Sigmoid colon (tissue), 7 donors: ENCODE results near the gene TMC1. TPM values are rescaled to one million over a fixed set of nuclear protein-coding genes. Genes with fewer than 3 reads are reported as not detected.

Experiments
- DNase-seq: peaks from one replicate; pipeline ENCODE4 v3.0.0-alpha.2; 2019
- H3K27ac ChIP-seq, 4 donors: fragments of 200-600 bp; sonication (generic); one replicate each; pipeline ENCODE4 v1.5.1; 2016 to 2019; ENCODE audit warnings: mild to moderate bottlenecking in 1 of 4
- H3K27me3 ChIP-seq, 3 donors: fragments of 200-600 bp; sonication (generic); one replicate each; pipeline ENCODE4 v1.5.1; 2019; ENCODE audit warnings: mild to moderate bottlenecking in 1 of 3
- H3K36me3 ChIP-seq, 4 donors: fragments of 200-600 bp; sonication (generic); one replicate each; pipeline ENCODE4 v1.5.1; 2016 to 2019
- H3K4me1 ChIP-seq, 4 donors: fragments of 200-600 bp; sonication (generic); one replicate each; pipeline ENCODE4 v1.5.1; 2017 to 2019
- H3K4me3 ChIP-seq, 4 donors: fragments of 200-600 bp; sonication (generic); one replicate each; pipeline ENCODE4 v1.5.1; 2017 to 2019; ENCODE audit warnings: mild to moderate bottlenecking in 2 of 4, moderate library complexity in 1 of 4
- H3K9me3 ChIP-seq, 4 donors: fragments of 200-600 bp in 3 of 4; sonication (generic) in 3 of 4; one replicate each; pipeline versions ENCODE4 v1.5.1 to v1.6.1; 2013 to 2019
- EP300 ChIP-seq, 4 donors: sonication (generic); formaldehyde crosslinking; IDR thresholded peaks; one replicate each; pipeline ENCODE4 v1.6.1; 2017; ENCODE audit warnings: antibody characterized with exemption in 4 of 4
- POLR2A ChIP-seq, 2 donors: fragments of 450-650 bp; IDR thresholded peaks; one replicate each; pipeline ENCODE4 v1.6.1; 2016; ENCODE audit warnings: antibody characterized with exemption in 2 of 2, mild to moderate bottlenecking in 2 of 2, moderate library complexity in 2 of 2
- POLR2AphosphoS5 ChIP-seq, 4 donors: sonication (generic); formaldehyde crosslinking; IDR thresholded peaks; one replicate each; pipeline ENCODE4 v1.6.1; 2017; ENCODE audit warnings: antibody characterized with exemption in 4 of 4
- WGBS, 2 donors: extraction: QIAGEN DNeasy Blood & Tissue Kit; methylation state at CpG; one replicate each; pipeline ENCODE4 v1.1.7; 2013; 5-methylcytosine and 5-hydroxymethylcytosine counted together
- intact Hi-C: fragments of 100-400 bp; cut with DNase I; formaldehyde crosslinking; loops from one replicate; pipeline ENCODE4 v1.15.1; 2023
- polyA plus RNA-seq, 3 donors: library from polyadenylated mRNA; stranded (reverse); fragments of 200-250 nt; gene quantifications; one replicate each; pipeline ENCODE4 v1.2.3, GENCODE V29; 2013
- total RNA-seq, 4 donors: library from RNA; depleted of rRNA; stranded (reverse); fragments of >200 nt; gene quantifications; one replicate each; pipeline ENCODE4 v1.1.0, GENCODE V29; 2016
- TF ChIP-seq, protein P1 (sequence below), 4 experiments: fragments of 450-650 bp in 3 of 4; fragments of 200-600 bp in 1 of 4; IDR thresholded peaks; one replicate each; pipeline ENCODE4 v1.5.1; 2016 to 2019; ENCODE audit warnings: antibody characterized with exemption in 4 of 4, mild to moderate bottlenecking in 3 of 4, moderate library complexity in 2 of 4
- donor health status: healthy with polysubstance abuse.
- donor health status: Bipolar disorder and iron deficiency.
- donor health status: healthy.

TMC1 gene
- total and polyA plus RNA-seq, 7 donors = under 0.01 to 1.5 (median 0.51) TPM; not detected in 4

GRCh38 chr9:72786948-72787347 is 265.5 kb downstream of the TMC1 start:
- no peaks in the 10 kb centered on the region for H3K36me3 ChIP-seq
- no peak overlapping the region for H3K4me3 ChIP-seq
- intact Hi-C loops = no loop called here
- H3K27ac ChIP-seq = no peak overlapping the region
- no peaks in the 10 kb centered on the region for H3K9me3 ChIP-seq
- DNase-seq = no peak
- TF ChIP-seq, protein P1, sequence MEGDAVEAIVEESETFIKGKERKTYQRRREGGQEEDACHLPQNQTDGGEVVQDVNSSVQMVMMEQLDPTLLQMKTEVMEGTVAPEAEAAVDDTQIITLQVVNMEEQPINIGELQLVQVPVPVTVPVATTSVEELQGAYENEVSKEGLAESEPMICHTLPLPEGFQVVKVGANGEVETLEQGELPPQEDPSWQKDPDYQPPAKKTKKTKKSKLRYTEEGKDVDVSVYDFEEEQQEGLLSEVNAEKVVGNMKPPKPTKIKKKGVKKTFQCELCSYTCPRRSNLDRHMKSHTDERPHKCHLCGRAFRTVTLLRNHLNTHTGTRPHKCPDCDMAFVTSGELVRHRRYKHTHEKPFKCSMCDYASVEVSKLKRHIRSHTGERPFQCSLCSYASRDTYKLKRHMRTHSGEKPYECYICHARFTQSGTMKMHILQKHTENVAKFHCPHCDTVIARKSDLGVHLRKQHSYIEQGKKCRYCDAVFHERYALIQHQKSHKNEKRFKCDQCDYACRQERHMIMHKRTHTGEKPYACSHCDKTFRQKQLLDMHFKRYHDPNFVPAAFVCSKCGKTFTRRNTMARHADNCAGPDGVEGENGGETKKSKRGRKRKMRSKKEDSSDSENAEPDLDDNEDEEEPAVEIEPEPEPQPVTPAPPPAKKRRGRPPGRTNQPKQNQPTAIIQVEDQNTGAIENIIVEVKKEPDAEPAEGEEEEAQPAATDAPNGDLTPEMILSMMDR (IDR thresholded peaks at IDR 0.05) = no peak
- TF ChIP-seq EP300 (IDR thresholded peaks at IDR 0.05) (no peak), POLR2A (IDR thresholded peaks at IDR 0.05) (no peak), POLR2AphosphoS5 (IDR thresholded peaks at IDR 0.05) (no peak)
- H3K27me3 ChIP-seq = no peaks in the 10 kb centered on the region
- H3K4me1 ChIP-seq = peaks cover 0 to 4% (median 0%) of the 10 kb centered on the region in 4 donors

GRCh38 chr9:72788966-72789735 is 267.7 kb downstream of the TMC1 start:
- Histone ChIP-seq H3K9me3 (no peaks in the 10 kb centered on the region), H3K4me3 (no peak overlapping the region), H3K4me1 (peaks cover 0 to 4% (median 0%) of the 10 kb centered on the region in 4 donors), H3K27me3 (no peaks in the 10 kb centered on the region), H3K27ac (no peak overlapping the region), H3K36me3 (no peaks in the 10 kb centered on the region)
- DNase-seq = no peak
- TF ChIP-seq, protein P1 (IDR thresholded peaks at IDR 0.05) = no peak
- TF ChIP-seq EP300 (IDR thresholded peaks at IDR 0.05) (no peak), POLR2AphosphoS5 (IDR thresholded peaks at IDR 0.05) (no peak)
- 66 to 72% methylated on average over 5 of the region's 5 CpGs for WGBS, 2 donors
- intact Hi-C loops = no loop called here

- Histone ChIP-seq H3K27me3 (no peaks in the 10 kb centered on the region), H3K36me3 (no peaks in the 10 kb centered on the region), H3K9me3 (peaks cover 0 to under 1% (median 0%) of the 10 kb centered on the region in 4 donors), H3K4me1 (peaks cover 0 to 4% (median 0%) of the 10 kb centered on the region in 4 donors), H3K4me3 (no peak overlapping the region), H3K27ac (no peak overlapping the region)
- intact Hi-C loops = no loop called here
- 86 to 89% methylated on average over 3 of the region's 3 CpGs for WGBS, 2 donors
- no peak for DNase-seq
- TF ChIP-seq POLR2AphosphoS5 (IDR thresholded peaks at IDR 0.05) = no peak
- TF ChIP-seq POLR2A (IDR thresholded peaks at IDR 0.05) = no peak
- TF ChIP-seq EP300 (IDR thresholded peaks at IDR 0.05) = no peak
- TF ChIP-seq, protein P1 (IDR thresholded peaks at IDR 0.05) = no peak
These were observed 268.5 kb downstream of the TMC1 start for GRCh38 chr9:72789885-72790284.

DNA sequence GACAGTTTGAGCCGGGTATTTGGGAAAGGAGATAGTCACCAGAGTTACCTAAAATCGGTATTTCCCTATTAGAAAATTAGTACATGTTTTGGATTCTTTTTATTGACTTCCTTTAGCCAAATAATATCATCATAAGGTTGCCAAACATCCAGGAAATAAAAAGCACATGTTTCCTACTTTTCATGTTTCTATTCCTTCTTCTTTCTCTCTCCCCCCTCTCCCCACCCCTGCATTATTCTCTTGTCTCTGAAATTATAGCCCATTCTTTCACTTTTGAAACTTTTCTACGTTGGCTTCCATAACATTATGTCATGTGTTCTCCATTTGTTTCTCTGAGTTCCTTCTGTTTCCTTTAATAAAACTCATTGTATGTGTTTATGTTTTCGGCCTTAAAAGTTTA is 269.6 kb downstream of the TMC1 start:
- TF ChIP-seq POLR2A (IDR thresholded peaks at IDR 0.05) (no peak), POLR2AphosphoS5 (IDR thresholded peaks at IDR 0.05) (no peak), EP300 (IDR thresholded peaks at IDR 0.05) (no peak)
- TF ChIP-seq, protein P1 (IDR thresholded peaks at IDR 0.05) = no peak
- intact Hi-C loops = no loop called here
- Histone ChIP-seq H3K4me1 (peaks cover 0 to 4% (median 0%) of the 10 kb centered on the region in 4 donors), H3K36me3 (no peaks in the 10 kb centered on the region), H3K27ac (no peak overlapping the region), H3K9me3 (peaks cover 0 to 4% (median 0%) of the 10 kb centered on the region in 4 donors), H3K4me3 (no peak overlapping the region), H3K27me3 (no peaks in the 10 kb centered on the region)
- 78 to 86% methylated on average over 4 of the region's 4 CpGs for WGBS, 2 donors
- DNase-seq = no peak
